Activated CD8-positive, alpha-beta memory T cell treated with anti-CD3 and anti-CD28 coated beads for 1 hour (primary cell): ENCODE data around the gene RBM39.
"Not testable (repeated sequence)": the region's sequence is repeated elsewhere in the genome, so short reads cannot be mapped to it uniquely, and the experiment has no call there.

Source experiments
- DNase-seq, 2 donors: peaks; one replicate each; pipeline ENCODE4 v3.0.0-alpha.2; 2020; ENCODE audit warnings: low read depth in 1 of 2; ENCODE audit errors: extremely low read depth in 1 of 2

The RBM39 gene

GRCh38 chr20:35685368-35685767, 56.7 kb downstream of the RBM39 start:
- DNase-seq = not testable (repeated sequence)

- DNase-seq = no peak
These were observed 60.1 kb downstream of the RBM39 start for GRCh38 chr20:35681960-35682359.

GRCh38 chr20:35680452-35681183, 61.4 kb downstream of the RBM39 start:
- DNase-seq = no peak

DNA sequence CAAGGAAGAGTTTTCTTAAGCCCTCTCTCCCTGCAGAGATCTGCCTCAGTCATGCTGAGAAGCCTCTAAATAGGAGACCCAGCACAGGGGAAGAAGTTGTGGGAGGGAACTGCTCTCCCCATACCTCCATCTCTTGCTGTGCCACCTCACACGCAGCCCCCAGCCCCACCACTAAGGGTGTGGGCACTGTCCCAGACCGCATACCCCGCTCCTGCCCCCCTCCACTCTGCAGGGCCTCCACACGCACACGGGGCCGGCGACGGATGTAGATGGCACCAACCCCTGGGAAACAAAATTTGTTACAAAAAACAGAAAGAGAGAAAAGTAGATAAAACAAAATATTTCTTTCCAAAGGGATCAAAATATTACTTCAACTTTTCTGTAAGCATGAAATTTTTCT, 67.1 kb downstream of the RBM39 start:
- no peak for DNase-seq

DNA sequence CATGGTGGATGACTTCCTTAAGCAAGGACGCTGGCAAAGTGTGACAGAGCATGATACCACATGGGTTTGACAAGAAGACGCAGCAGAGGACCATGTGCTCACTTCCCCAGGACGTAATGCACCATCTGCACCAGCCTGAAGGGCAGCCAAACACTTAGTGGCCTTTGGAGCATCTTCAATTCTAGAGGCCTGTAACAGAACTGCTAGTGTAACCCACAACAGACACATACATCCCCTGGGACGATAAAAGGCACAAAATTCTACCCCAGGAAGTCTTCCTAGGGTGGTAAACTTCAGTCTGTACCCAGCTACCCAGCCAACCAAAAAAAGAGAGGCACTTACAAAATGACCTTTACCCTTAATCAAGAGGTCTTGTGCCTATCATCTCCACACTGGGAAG, 68.2 kb downstream of the RBM39 start:
- no peak for DNase-seq

- DNase-seq = no peak
These were observed 72.4 kb downstream of the RBM39 start for GRCh38 chr20:35669681-35670080.

DNA sequence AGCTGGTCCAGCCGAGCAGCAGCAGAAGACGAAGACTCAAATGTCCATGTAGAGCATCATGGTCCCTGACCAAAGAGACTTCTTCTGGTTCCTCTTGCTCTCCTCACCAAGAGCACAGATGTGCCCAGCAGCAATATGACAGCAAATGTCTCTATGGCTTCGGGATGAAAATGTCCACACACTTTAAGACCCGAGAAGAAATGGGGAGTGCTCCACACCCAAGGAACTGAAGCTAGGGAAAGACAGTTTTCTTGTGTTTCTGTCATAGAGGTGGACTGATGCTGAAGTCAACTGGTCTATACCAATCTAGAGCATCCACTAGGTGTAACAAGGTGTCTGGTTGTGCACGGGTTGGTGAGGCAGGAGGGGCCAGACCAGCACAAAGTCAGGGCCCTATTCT, 72.8 kb downstream of the RBM39 start:
- DNase-seq = no peak

- no peak for DNase-seq
These were observed 76.1 kb downstream of the RBM39 start for GRCh38 chr20:35665949-35666288.

GRCh38 chr20:35664466-35665206, 77.4 kb downstream of the RBM39 start, which contains the start of the genes CPNE1 and RBM12:
TSS of gene CPNE1 (minus strand) at chr20:35664900. CDS start at chr20:35632923, 31,977 bp downstream.
TSS of gene RBM12 (minus strand) at chr20:35664900. CDS start at chr20:35655322, 9,578 bp downstream.
- peak; percentile 83 for DNase-seq

DNA sequence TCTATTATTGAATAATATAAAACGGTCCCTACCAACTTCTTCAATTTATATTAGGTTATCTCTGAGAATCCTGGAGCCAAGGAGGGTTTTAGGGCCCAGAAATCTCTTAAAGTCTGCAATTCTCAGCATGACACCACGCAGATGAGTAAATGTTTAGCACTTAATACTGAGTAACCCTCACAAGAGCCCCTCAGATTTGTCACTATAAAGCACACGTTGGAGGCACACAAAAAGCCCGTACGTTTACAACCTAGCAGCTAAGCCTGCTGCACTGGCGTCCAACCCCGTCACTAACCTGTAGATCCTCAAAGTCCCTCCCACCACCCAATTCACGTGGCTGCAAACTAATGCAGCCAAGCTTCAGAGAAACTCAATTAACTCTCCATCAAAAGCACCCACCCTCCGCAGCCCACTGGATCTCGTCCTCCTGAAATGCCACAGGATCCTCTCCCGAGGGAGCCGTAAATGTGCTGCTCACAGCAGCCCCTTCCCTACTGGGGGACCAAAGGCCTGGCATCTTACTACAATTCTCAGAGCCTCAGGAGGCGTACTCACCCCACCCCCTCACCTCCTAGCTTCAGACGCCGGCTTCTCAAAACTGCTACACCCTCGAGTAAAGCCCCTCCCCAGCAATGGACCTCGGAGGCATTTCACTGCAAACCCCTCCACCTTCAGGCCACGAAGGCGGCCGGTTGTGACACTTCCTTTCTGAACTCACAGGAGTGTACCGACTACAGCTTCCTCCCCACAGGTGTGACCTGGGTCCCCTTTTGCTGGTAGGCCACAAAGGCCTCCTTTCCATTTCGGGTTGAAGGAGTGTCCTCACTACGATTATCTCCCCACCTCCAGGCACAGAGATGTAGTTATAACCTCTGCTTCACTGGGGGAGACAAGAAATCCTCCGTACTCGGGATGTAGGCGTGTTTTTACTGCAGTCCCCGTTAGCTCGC, 78.3 kb downstream of the RBM39 start:
- peak; percentile 19 to 36 for DNase-seq

DNA sequence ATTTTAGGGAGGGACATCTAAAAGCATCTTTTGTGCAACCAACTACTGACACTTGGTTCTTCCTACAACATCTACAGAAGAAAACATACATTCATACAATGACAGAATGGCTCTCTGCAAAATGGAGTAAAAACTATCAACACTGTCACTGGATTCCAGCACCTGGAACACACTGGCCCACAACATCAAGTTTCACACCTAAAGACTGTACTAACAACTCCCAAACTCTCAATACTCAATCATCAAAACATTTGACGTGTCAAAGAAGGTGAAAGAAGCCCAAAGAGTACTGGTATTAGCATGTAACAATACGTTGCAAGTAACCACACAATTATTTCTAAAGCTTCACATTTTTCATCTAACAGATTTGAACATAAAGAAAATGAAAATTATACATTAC, 79.5 kb downstream of the RBM39 start:
- DNase-seq = no peak

- no peak for DNase-seq
These were observed 80.2 kb downstream of the RBM39 start for GRCh38 chr20:35661908-35662307.

GRCh38 chr20:35661053-35661452, 81.0 kb downstream of the RBM39 start:
- no peak for DNase-seq

- DNase-seq = no peak
These were observed 81.7 kb downstream of the RBM39 start for GRCh38 chr20:35660122-35660937.

DNA sequence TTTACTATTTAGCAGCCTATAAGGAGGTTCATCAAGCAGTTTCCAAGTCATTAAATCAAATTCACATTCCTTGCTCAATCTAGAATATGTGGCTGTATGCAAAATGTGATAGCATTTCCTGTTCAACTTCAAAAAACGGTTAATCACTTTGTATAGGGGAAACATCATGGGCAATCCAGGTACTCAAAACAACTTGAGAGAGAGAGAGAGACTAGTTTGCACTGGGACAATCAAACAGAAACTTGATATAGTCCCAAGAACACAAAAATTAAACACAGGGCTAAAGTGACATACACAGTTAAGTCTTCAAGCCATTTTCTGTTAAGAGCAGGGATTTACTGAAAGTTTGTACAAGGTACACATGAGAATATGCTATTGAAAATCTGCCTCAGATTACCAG, 84.8 kb downstream of the RBM39 start:
- no peak for DNase-seq

GRCh38 chr20:35654415-35654814, 87.6 kb downstream of the RBM39 start:
- no peak for DNase-seq

DNA sequence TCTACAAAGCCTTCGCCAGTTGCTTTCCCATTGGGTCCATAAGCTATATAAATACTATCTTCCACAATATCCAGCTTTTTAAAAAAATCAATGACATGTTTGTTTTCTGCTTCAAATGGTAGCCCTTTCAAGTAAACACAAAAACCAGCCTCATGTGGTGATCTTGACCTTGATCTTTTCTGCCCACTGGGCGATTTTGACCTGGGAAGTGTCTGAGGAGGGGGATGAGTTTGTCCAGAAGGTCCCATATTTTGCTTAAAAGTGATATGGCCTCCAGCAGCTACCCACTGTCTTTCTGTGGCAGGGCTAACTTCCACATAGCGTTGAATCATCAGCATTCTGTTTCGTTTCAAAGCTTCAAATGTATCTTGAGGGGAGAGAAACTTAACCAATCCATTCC, 88.2 kb downstream of the RBM39 start:
- no peak for DNase-seq
